SU-DHL-6 (cell line): ENCODE results near the gene ANKRD13A.
A peak's percentile ranks its signal among the peaks of the same experiment; 100 is the strongest.

Experiments used
- H2AFZ ChIP-seq: fragments of 200-600 bp; sonication (generic); 2 replicates; pipeline ENCODE4 v1.6.1; 2014; ENCODE audit warnings: low read depth, mild to moderate bottlenecking, moderate library complexity, mixed read lengths, antibody characterized with exemption, low read length; ENCODE audit not compliant: severe bottlenecking
- H3F3A ChIP-seq: fragments of 200-600 bp; shearing (Covaris generic); 2 replicates; pipeline ENCODE4 v1.6.0; 2016; ENCODE audit warnings: antibody characterized with exemption, mild to moderate bottlenecking; ENCODE audit not compliant: insufficient read depth
- H3K27ac ChIP-seq: fragments of 200-600 bp; sonication (generic); 2 replicates; pipeline ENCODE4 v1.5.1; 2016; ENCODE audit warnings: low read depth, mild to moderate bottlenecking, low read length, moderate library complexity, mixed read lengths
- H3K27me3 ChIP-seq: fragments of 200-600 bp; sonication (generic), shearing (Covaris generic); 2 replicates; pipeline ENCODE4 v1.6.0; 2014; ENCODE audit warnings: mild to moderate bottlenecking, low read length
- H3K36me3 ChIP-seq: fragments of 200-600 bp; sonication (generic); 2 replicates; pipeline ENCODE4 v1.6.1; 2014; ENCODE audit warnings: mild to moderate bottlenecking, low read length, mixed read lengths
- H3K4me2 ChIP-seq: fragments of 300-600, 200-600 bp; shearing (Covaris generic), sonication (generic); 2 replicates; pipeline ENCODE4 v1.6.0; 2014; ENCODE audit warnings: low read length, low read depth, mild to moderate bottlenecking; ENCODE audit not compliant: poor library complexity, severe bottlenecking
- H3K4me3 ChIP-seq: fragments of 200-600 bp; sonication (generic); 2 replicates; pipeline ENCODE4 v1.5.1; 2014; ENCODE audit warnings: antibody characterized with exemption, low read length, mild to moderate bottlenecking, mixed read lengths; ENCODE audit not compliant: insufficient read depth, poor library complexity, severe bottlenecking
- H3K79me2 ChIP-seq: fragments of 200-600 bp; sonication (generic); 2 replicates; pipeline ENCODE4 v1.6.1; 2014; ENCODE audit warnings: mild to moderate bottlenecking, low read length, moderate library complexity; ENCODE audit not compliant: insufficient read depth
- H3K9ac ChIP-seq: fragments of 200-600 bp; sonication (generic); 2 replicates; pipeline ENCODE4 v1.7.0; 2014; ENCODE audit warnings: mild to moderate bottlenecking, low read length
- H3K9me2 ChIP-seq: fragments of 200-600 bp; sonication (generic); replicated peaks from 2 replicates; pipeline ENCODE4 v1.6.1; 2014; ENCODE audit warnings: low read length; ENCODE audit not compliant: insufficient read depth
- H3K9me3 ChIP-seq: fragments of 200-600 bp; sonication (generic); 2 replicates; pipeline ENCODE4 v1.6.1; 2014; ENCODE audit warnings: low read length, mixed read lengths; ENCODE audit not compliant: insufficient read depth
- H4K20me1 ChIP-seq: fragments of 200-600 bp; sonication (generic); 2 replicates; pipeline ENCODE4 v1.6.1; 2014; ENCODE audit warnings: low read depth, mild to moderate bottlenecking, antibody characterized with exemption, low read length, moderate library complexity, mixed read lengths
- CTCF ChIP-seq: fragments of 200-600 bp; sonication (generic); IDR thresholded peaks from one replicate; pipeline ENCODE4 v1.5.1; 2017; ENCODE audit warnings: antibody characterized with exemption, mild to moderate bottlenecking, low read length, moderate library complexity; ENCODE audit not compliant: insufficient read depth, poor library complexity, severe bottlenecking
- EZH2phosphoT487 ChIP-seq: fragments of 200-600 bp; sonication (generic), shearing (Covaris generic); conservative IDR thresholded peaks from 2 replicates; pipeline ENCODE4 v1.6.1; 2018; ENCODE audit warnings: mild to moderate bottlenecking, antibody characterized with exemption, low read length, moderate library complexity, mixed read lengths

ANKRD13A gene

GRCh38 chr12:110010853-110011723, 11.9 kb downstream of the ANKRD13A start:
- peaks cover 56% of the 10 kb centered on the region for H3F3A ChIP-seq
- H3K36me3 ChIP-seq = peaks cover 29% of the 10 kb centered on the region
- no peaks in the 10 kb centered on the region for H3K27me3 ChIP-seq
- H2AFZ ChIP-seq = no peak overlapping the region
- peaks cover 85% of the 10 kb centered on the region for H3K79me2 ChIP-seq
- H3K9me3 ChIP-seq = no peaks in the 10 kb centered on the region
- H3K9me2 ChIP-seq = no peaks in the 10 kb centered on the region
- peak overlapping the region; percentile 44 for H3K4me3 ChIP-seq
- TF ChIP-seq EZH2phosphoT487 (no peak), CTCF (no peak)
- peak overlapping the region; percentile 97 for H3K27ac ChIP-seq
- H4K20me1 ChIP-seq = no peaks in the 10 kb centered on the region; the same call in 1 of the 2 replicates
- H3K4me2 ChIP-seq = peak overlapping the region; percentile 84
- peak overlapping the region; percentile 48 for H3K9ac ChIP-seq

- Histone ChIP-seq H3K27ac (peak overlapping the region; percentile 97), H3K79me2 (peaks cover 81% of the 10 kb centered on the region), H3F3A (peaks cover 51% of the 10 kb centered on the region), H3K9ac (peak overlapping the region; percentile 48), H4K20me1 (no peaks in the 10 kb centered on the region; the same call in 1 of the 2 replicates), H3K36me3 (peaks cover 30% of the 10 kb centered on the region), H3K9me3 (no peaks in the 10 kb centered on the region), H3K9me2 (no peaks in the 10 kb centered on the region), H3K4me2 (peak overlapping the region; percentile 84), H2AFZ (no peak overlapping the region), H3K27me3 (no peaks in the 10 kb centered on the region), H3K4me3 (peak overlapping the region; percentile 44)
- no peak for TF ChIP-seq CTCF
- no peak for TF ChIP-seq EZH2phosphoT487
These were observed 12.9 kb downstream of the ANKRD13A start for GRCh38 chr12:110012137-110012536.

GRCh38 chr12:110012659-110013058, 13.4 kb downstream of the ANKRD13A start:
- Histone ChIP-seq H3F3A (peaks cover 49% of the 10 kb centered on the region), H3K27ac (peak overlapping the region; percentile 97), H3K9ac (peak overlapping the region; percentile 15; the same call in 1 of the 2 replicates), H3K9me2 (no peaks in the 10 kb centered on the region), H2AFZ (no peak overlapping the region), H3K27me3 (no peaks in the 10 kb centered on the region), H3K79me2 (peaks cover 78% of the 10 kb centered on the region), H3K4me2 (peak overlapping the region; percentile 84), H3K4me3 (no peak overlapping the region), H3K36me3 (peaks cover 34% of the 10 kb centered on the region), H4K20me1 (no peaks in the 10 kb centered on the region; the same call in 1 of the 2 replicates), H3K9me3 (no peaks in the 10 kb centered on the region)
- TF ChIP-seq CTCF (no peak), EZH2phosphoT487 (no peak)
